Memory B cell (primary cell): ENCODE data around the gene CGNL1.

Source experiments
- ATAC-seq: fragments of 150-1000 bp; cut with Tn5 transposase; 2 replicates; pipeline ENCODE4 v1.10.0; 2021; ENCODE audit warnings: low read depth, mild to moderate bottlenecking, moderate library complexity
- DNase-seq, 2 donors: peaks; one replicate each; pipeline ENCODE4 v3.0.0; 2022; ENCODE audit warnings: low spot score in 2 of 2
- H3K27ac Mint-ChIP-seq: one replicate; pipeline ENCODE4 v1.8.0; 2022; ENCODE audit warnings: mild to moderate bottlenecking, moderate library complexity, mixed read lengths
- H3K27me3 Mint-ChIP-seq: one replicate; pipeline ENCODE4 v1.8.0; 2022; ENCODE audit warnings: mixed read lengths
- H3K36me3 Mint-ChIP-seq: one replicate; pipeline ENCODE4 v1.8.0; 2022; ENCODE audit warnings: mild to moderate bottlenecking, mixed read lengths
- H3K4me1 Mint-ChIP-seq: one replicate; pipeline ENCODE4 v1.8.0; 2022; ENCODE audit warnings: mixed read lengths
- H3K4me3 Mint-ChIP-seq: one replicate; pipeline ENCODE4 v1.8.0; 2022; ENCODE audit warnings: mild to moderate bottlenecking, moderate library complexity, mixed read lengths
- H3K9me3 Mint-ChIP-seq: one replicate; pipeline ENCODE4 v1.8.0; 2022; ENCODE audit warnings: mixed read lengths

The CGNL1 gene

GRCh38 chr15:57596978-57597377 lies 220.7 kb downstream of the CGNL1 start:
- H3K4me3 Mint-ChIP-seq: no peak overlapping the region
- DNase-seq: no peak
- H3K4me1 Mint-ChIP-seq: no peaks in the 10 kb centered on the region
- H3K27ac Mint-ChIP-seq: no peak overlapping the region
- H3K36me3 Mint-ChIP-seq: no peaks in the 10 kb centered on the region
- no peaks in the 10 kb centered on the region for H3K9me3 Mint-ChIP-seq
- no peak for ATAC-seq
- peaks cover 3% of the 10 kb centered on the region for H3K27me3 Mint-ChIP-seq

- Mint-ChIP-seq H3K4me3 (no peak overlapping the region), H3K27me3 (peaks cover 3% of the 10 kb centered on the region), H3K36me3 (no peaks in the 10 kb centered on the region), H3K4me1 (no peaks in the 10 kb centered on the region), H3K27ac (no peak overlapping the region), H3K9me3 (no peaks in the 10 kb centered on the region)
- ATAC-seq (no peak), DNase-seq (no peak)
These were observed 221.1 kb downstream of the CGNL1 start for GRCh38 chr15:57597431-57597830.

GRCh38 chr15:57598346-57598745 lies 222.0 kb downstream of the CGNL1 start:
- H3K9me3 Mint-ChIP-seq: no peaks in the 10 kb centered on the region
- no peak overlapping the region for H3K27ac Mint-ChIP-seq
- no peak for ATAC-seq
- DNase-seq: no peak
- no peaks in the 10 kb centered on the region for H3K36me3 Mint-ChIP-seq
- no peak overlapping the region for H3K4me3 Mint-ChIP-seq
- peaks cover 3% of the 10 kb centered on the region for H3K27me3 Mint-ChIP-seq
- no peaks in the 10 kb centered on the region for H3K4me1 Mint-ChIP-seq

GRCh38 chr15:57599296-57599810 lies 223.0 kb downstream of the CGNL1 start:
- H3K27ac Mint-ChIP-seq: no peak overlapping the region
- H3K27me3 Mint-ChIP-seq: peaks cover 3% of the 10 kb centered on the region
- no peaks in the 10 kb centered on the region for H3K4me1 Mint-ChIP-seq
- no peak overlapping the region for H3K4me3 Mint-ChIP-seq
- no peak for ATAC-seq
- H3K9me3 Mint-ChIP-seq: no peaks in the 10 kb centered on the region
- no peaks in the 10 kb centered on the region for H3K36me3 Mint-ChIP-seq
- no peak for DNase-seq

- Mint-ChIP-seq H3K36me3 (no peaks in the 10 kb centered on the region), H3K27me3 (peaks cover 5% of the 10 kb centered on the region), H3K4me3 (no peak overlapping the region), H3K9me3 (no peaks in the 10 kb centered on the region), H3K27ac (no peak overlapping the region), H3K4me1 (no peaks in the 10 kb centered on the region)
- ATAC-seq (no peak), DNase-seq (no peak)
These were observed 223.9 kb downstream of the CGNL1 start for GRCh38 chr15:57600197-57600596.
